Urinary bladder (tissue), 4 donors: ENCODE data around the gene TIFAB. TPM values are rescaled to one million over a fixed set of nuclear protein-coding genes. Genes with fewer than 3 reads are reported as not detected.
"Not testable (repeated sequence)": the region's sequence is repeated elsewhere in the genome, so short reads cannot be mapped to it uniquely, and the experiment has no call there.

Source experiments
- DNase-seq: peaks from one replicate; pipeline ENCODE4 v3.0.0-alpha.2; 2015; ENCODE audit errors: extremely low spot score
- H3K27ac ChIP-seq: one replicate; pipeline ENCODE4 v1.5.1; 2013; ENCODE audit warnings: low read depth, mild to moderate bottlenecking, moderate library complexity
- H3K36me3 ChIP-seq: one replicate; pipeline ENCODE4 v1.6.1; 2013; ENCODE audit warnings: mild to moderate bottlenecking, moderate library complexity; ENCODE audit not compliant: insufficient read depth
- H3K4me1 ChIP-seq: one replicate; pipeline ENCODE4 v1.6.1; 2013; ENCODE audit warnings: mild to moderate bottlenecking, moderate library complexity; ENCODE audit not compliant: insufficient read depth
- H3K4me3 ChIP-seq: one replicate; pipeline ENCODE4 v1.5.1; 2013; ENCODE audit warnings: low read depth, low read length
- WGBS: extraction: QIAGEN DNeasy Blood & Tissue Kit; methylation state at CpG from one replicate; pipeline ENCODE4 v1.1.7; 2013; 5-methylcytosine and 5-hydroxymethylcytosine counted together
- polyA plus RNA-seq: library from polyadenylated mRNA; stranded (reverse); fragments of 200-250 nt; gene quantifications from one replicate; pipeline ENCODE4 v1.2.3, GENCODE V29; 2013
- total RNA-seq: library from RNA; depleted of rRNA; stranded (reverse); fragments of >200 nt; gene quantifications from one replicate; pipeline ENCODE4 v1.2.3, GENCODE V29; 2014
- donor health status: healthy with polysubstance abuse.
- donor health status: healthy.

Gene TIFAB, protein sequence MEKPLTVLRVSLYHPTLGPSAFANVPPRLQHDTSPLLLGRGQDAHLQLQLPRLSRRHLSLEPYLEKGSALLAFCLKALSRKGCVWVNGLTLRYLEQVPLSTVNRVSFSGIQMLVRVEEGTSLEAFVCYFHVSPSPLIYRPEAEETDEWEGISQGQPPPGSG
- total RNA-seq: 0.37 TPM
- polyA plus RNA-seq: 0.05 TPM

DNA sequence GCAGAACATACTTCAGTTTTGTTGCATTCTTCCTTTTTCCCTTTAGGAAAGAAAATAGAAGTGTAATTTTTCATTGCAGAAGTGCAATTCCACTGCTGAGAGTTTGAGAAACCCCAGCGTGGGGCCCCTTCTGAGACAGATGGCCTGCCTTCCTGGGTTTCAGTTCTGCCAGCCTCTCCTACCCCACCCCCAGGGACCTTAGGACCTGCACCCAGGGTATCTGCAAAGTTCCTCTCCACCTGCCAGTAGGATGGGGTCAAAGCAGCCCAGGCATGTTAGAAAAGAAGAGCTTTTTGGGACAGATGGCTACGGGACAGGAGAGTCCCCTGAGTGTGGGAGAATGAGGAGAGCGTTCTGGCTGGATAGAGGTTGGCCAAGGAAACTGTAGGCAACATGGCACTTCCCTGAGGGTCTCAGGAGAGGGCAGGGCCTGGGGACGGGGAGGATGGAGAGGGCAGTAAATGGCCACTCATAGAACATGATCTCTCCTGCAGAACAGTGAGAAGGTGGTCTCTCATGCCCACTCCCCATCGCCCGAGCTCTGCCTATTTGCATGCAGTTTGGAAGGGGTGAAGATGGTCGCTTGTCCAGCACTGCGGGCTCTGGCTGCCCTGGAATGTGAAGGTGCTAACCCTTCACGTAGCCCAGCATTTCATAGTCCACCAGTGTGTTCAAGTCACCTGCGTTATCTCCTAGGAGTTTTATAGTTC lies at the start of gene TIFAB:
Gene TIFAB (minus strand): TSS at position 31 of the 710 bp plus-strand sequence. CDS start 2,412 bp downstream, outside the sequence.
- WGBS: 90% methylated on average over 10 of the region's 10 CpGs
- Histone ChIP-seq H3K27ac (no peak within 1 kb of the TSS), H3K4me3 (no peak within 1 kb of the TSS), H3K36me3 (no peaks in the 10 kb centered on the region), H3K4me1 (no peaks in the 10 kb centered on the region)
- DNase-seq: no peak

DNA sequence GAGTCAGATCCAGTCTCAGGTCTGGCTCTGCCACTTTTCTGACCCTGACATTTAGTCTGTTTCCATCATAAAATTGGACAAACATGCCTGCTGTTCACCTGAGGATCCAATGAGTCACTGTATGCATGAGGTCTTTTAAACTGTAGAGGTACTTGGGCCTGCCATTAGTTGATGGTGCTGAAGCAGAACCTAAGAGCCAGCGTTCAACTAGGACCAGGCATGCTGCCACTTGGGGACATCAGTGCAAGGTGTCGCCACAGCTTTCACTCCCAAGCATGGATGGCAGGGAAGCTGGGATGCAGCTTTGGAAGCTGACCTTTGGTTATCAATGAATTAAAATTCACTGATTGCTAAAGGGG lies 46.5 kb upstream of the TIFAB start:
- no peaks in the 10 kb centered on the region for H3K4me1 ChIP-seq
- H3K4me3 ChIP-seq: no peak overlapping the region
- no peaks in the 10 kb centered on the region for H3K36me3 ChIP-seq
- 81% methylated on average over 2 of the region's 2 CpGs for WGBS
- no peak for DNase-seq
- H3K27ac ChIP-seq: no peak overlapping the region

DNA sequence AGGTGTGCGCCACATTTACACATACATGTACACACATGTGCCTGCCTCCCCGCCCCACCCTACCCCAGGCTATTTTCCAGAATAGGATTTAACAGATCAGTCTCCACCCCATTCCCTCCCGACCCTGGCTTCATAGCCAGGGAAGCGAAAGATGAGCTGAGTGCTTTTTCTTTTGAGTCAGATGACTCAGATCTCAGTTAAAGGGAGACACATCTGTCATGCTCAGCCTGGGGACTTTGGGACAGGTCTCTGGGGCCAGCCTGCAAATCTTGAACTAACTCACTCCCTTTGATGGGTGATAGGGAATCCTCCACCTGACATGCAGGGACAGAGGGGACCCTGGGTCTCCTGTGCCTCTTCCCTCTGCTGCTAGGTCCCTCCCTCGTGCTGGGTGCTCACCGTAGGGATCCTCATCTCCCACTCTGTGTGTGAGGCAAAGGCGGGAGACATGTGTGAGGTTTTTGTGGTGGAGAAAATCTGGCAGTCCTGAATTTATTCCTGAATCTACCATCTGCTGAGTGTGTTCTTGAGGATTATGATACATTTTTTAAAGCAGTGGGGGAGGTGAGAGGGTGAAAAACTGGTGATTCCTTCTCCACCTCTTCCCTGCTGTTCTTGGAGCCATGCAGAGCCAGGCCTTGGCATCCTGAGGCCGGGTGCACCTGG lies 46.0 kb upstream of the TIFAB start:
- Histone ChIP-seq H3K4me3 (no peak overlapping the region), H3K4me1 (no peaks in the 10 kb centered on the region), H3K27ac (no peak overlapping the region), H3K36me3 (no peaks in the 10 kb centered on the region)
- no peak for DNase-seq
- WGBS: 65% methylated on average over 8 of the region's 8 CpGs

DNA sequence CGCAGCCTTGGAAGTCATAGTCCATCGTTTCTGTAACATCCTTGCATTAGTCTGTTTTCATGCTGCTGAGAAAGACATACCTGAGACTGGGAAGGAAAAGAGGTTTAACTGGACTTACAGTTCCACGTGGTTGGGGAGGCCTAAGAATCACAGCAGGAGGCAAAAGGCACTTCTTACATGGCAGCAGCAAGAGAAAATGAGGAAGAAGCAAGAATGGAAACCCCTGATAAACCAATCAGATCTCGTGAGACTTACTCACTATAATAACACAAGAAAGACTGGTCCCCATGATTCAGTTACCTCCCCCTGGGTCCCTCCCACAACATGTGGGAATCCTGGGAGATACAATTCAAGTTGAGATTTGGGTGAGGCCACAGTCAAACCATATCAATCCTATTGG lies 43.4 kb upstream of the TIFAB start:
- not testable (repeated sequence) for H3K27ac ChIP-seq, H3K36me3 ChIP-seq, H3K4me3 ChIP-seq, H3K4me1 ChIP-seq, DNase-seq
- WGBS: 87% methylated on average over 4 of the region's 4 CpGs

DNA sequence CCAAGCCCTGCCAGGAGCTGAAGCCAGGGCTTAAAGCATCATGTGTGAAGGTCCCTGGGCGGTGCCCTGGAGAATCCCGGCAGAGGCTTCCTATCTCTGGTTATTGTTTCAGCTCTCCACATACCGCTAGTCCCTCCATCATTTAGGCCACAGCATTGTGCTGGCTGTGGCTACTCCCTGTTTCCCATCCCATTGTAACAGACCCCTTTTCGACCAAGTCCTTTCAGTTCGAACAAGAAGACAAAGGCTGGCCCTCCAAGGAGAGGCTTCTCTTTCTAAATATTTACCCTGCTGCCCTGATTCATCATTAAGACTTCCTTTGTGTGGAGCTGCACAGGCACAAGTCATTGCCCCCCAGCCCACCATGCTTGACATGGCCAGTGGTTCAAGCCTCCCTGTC lies 42.0 kb upstream of the TIFAB start:
- no peak overlapping the region for H3K27ac ChIP-seq
- no peaks in the 10 kb centered on the region for H3K4me1 ChIP-seq
- no peaks in the 10 kb centered on the region for H3K36me3 ChIP-seq
- WGBS: 83% methylated on average over 5 of the region's 5 CpGs
- DNase-seq: no peak
- no peak overlapping the region for H3K4me3 ChIP-seq

DNA sequence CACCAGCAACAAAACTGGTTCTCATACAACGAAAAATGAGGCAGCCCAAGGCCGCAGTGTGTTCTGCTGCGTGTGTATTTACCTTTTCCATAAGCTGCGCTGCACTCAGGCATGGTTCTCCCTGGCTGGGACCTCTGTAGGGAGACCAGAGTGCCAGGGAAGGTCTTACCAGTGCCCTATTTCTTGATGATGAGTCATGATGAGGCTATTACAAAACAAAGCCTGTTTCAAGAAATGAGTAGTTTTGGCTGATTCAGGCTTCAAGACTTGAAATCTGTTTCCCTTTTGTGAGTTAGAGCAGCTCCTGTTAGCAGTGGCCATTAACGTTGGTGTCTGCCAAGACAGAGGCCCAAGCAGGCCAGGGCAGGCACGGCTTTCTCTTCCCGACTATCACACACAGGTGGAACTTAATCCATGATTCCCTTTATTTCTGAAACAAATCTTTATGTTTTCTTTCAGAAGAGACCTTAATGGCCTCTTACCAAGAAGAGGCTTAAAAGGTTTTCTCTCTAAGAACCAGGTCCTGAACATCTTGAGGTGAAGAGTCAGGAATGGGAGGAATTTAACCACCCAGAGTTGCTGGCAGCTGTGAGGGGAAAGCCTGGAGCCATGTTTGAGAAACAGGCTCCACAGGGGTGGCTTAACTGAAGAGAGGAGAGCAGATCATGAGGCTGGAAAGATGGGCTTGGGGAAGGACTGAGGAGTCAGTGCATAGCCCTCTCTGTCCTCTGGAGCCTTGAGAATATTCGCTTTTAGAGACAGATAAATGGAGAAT lies 41.4 kb upstream of the TIFAB start:
- Histone ChIP-seq H3K4me1 (no peaks in the 10 kb centered on the region), H3K36me3 (no peaks in the 10 kb centered on the region), H3K4me3 (no peak overlapping the region), H3K27ac (no peak overlapping the region)
- DNase-seq: no peak
- 70% methylated on average over 8 of the region's 8 CpGs for WGBS

DNA sequence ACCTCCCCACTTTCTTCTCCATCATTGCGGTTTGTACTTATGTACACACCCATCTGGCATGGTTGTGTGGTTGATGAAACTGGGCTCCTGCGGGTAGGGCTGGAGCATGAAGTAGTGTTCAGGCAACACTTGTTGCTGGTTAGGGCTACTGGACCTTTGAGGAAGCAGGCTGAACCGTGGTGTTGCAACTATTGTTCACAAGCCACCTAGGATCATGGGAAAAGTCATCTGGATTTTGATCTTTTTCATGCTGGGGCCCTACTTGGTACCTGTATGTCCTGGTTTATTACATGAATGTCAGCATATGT lies 40.1 kb upstream of the TIFAB start:
- Histone ChIP-seq H3K36me3 (no peaks in the 10 kb centered on the region), H3K4me1 (no peaks in the 10 kb centered on the region), H3K27ac (no peak overlapping the region), H3K4me3 (no peak overlapping the region)
- no peak for DNase-seq
- 77% methylated on average over 3 of the region's 3 CpGs for WGBS

DNA sequence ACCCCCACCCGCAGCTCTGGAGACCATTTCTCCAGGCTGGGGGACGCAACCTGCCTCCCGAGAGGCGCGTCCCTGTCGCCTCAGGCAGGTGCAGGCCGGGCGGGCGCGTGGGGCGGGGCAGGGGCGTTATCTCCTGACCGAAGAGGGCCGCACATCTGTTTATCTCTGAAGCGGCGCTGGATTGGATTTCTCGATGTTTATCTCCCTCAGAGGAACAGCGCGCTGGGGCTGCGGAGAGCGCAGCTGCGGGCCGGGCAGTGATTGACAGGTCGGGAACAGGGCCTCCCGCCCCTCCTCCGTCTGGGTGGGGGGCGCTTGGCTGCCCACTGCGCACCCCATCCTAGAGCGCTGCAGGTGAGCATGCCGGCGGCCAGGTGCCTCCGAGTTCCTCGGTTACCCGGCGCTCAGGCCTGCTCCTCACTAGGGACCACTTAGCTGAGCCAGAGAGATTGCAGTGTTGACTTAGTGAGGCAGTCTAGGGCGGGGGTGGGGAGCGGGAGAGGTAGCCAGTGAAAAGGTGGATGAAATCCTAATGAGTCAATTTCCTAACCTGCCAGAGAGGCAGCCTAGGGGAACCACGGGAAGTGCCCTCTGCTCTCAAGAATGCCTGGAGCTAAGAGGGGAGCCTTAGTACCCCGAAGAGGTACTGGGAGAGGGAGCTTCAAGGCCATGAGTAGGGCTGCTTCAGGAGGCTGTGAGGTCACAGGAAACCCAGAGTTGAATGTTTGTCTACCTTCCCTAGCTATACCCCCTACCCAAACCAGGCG lies 39.6 kb upstream of the TIFAB start:
- 31% methylated on average over 40 of the region's 40 CpGs for WGBS
- H3K4me3 ChIP-seq: no peak overlapping the region
- H3K36me3 ChIP-seq: no peaks in the 10 kb centered on the region
- no peak overlapping the region for H3K27ac ChIP-seq
- no peak for DNase-seq
- H3K4me1 ChIP-seq: no peaks in the 10 kb centered on the region

DNA sequence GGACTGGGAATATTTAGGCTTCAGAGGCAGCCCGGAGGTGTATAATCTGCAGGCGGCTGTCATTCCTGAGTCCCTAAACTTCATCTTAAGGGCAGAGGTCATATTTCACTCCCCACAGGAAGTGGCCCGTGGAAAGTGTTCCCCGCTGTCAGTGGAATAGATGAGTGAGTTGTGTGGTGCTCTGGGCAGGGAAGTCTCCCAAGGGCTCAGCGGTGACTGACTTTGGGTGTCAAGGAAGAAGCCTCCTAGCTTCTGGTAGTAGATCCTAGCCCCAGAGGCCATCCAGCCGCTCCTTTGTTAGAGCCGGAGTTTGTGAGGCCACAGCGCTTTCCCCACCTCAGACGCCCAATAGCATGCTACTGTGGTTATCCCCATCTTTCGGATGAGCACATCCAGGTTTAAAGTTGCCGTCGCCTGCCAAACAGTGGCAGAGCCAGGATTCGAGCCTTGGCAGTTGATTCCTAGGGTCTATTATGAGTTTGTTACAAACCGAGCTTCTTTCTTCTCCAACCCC lies 38.9 kb upstream of the TIFAB start:
- Histone ChIP-seq H3K4me3 (no peak overlapping the region), H3K4me1 (no peaks in the 10 kb centered on the region), H3K36me3 (no peaks in the 10 kb centered on the region), H3K27ac (no peak overlapping the region)
- 52% methylated on average over 14 of the region's 14 CpGs for WGBS
- DNase-seq: no peak

DNA sequence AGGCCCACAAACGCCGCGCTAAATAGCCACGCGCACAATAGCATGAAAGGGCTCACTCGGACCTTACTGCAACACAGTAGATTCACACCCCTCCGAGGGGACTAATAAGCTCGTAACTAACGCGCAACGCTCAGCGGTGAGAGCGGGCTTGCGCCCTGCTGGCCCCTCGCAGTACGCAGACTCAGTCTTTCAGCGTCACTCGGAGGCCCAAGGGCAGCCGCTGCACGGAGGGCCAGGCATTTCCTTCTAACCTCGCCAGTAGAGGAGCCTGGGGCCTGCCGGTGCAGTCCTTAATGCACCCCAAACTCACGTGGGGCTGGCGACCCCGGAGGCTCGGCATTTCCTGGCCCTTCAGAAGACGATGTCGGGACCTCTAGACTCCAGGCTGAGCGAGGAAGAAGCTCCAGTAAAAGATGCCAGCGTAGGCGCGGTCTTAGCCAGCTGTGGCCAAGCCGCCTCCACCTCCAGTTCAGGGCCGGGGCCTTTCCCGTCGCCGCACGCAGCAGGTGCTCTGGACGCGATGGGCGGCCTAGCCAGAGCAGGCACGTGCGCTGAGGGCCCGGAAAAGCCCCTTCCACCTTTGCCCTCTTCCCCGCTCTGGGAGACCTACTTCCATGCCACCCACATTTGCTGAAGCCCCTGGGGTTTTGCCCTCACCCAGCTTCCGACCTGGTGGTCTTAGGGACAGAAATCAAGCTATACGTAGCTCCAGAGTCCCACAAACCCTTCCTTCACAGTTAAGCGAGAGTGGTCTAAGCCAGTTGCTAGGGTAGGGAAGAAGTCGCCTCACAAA lies 38.3 kb upstream of the TIFAB start:
- no peaks in the 10 kb centered on the region for H3K4me1 ChIP-seq
- H3K36me3 ChIP-seq: no peaks in the 10 kb centered on the region
- DNase-seq: no peak
- no peak overlapping the region for H3K4me3 ChIP-seq
- 38% methylated on average over 49 of the region's 49 CpGs for WGBS
- no peak overlapping the region for H3K27ac ChIP-seq

DNA sequence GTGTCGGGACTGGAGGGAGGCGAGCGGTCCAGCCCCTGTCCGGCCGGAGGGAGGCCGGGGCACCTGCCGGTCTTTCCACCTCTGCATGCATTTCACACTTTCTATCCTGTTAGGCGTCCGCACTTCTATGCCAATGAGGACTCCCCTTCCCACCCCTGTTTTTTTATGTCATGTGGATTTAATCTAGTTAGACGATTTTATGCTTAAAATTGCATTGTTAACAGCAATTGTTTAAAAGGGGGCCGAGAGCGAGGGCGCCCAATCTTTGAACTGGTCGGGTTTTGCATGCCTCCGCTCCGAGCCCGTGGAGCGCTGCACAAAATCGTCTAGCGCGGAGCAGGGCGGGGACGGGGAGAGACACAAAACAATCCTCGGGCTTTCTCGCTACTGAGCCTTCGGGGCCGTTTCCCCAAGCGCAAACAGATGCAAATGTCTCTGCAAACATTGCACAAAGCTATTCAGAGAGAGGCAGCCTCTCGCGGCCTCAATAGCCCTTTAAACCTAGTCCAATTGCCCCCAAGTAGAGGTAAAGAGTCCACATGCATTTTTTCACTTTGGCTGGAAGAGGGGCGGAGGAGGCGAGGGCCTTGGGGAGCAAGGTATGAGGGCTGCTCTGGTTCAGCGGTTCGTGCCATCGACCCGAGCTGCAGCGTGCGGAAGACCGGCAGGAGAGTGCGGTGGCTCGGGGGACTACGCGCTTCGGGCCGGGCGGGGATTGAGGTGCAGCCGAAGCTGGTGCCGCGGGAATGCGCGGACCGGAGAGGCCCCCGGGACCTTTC lies 37.5 kb upstream of the TIFAB start:
- peak overlapping the region; percentile 32 for H3K4me3 ChIP-seq
- no peak for DNase-seq
- H3K4me1 ChIP-seq: no peaks in the 10 kb centered on the region
- WGBS: 8% methylated on average over 53 of the region's 53 CpGs
- no peak overlapping the region for H3K27ac ChIP-seq
- H3K36me3 ChIP-seq: no peaks in the 10 kb centered on the region
